GM03348 (cell line): Measurements from ENCODE around the gene SCAND1.
"Not testable (repeated sequence)": the region's sequence is repeated elsewhere in the genome, so short reads cannot be mapped to it uniquely, and the experiment has no call there.

ENCODE experiments used
- DNase-seq: peaks from one replicate; pipeline ENCODE4 v3.0.0; 2012; ENCODE audit warnings: low spot score

The SCAND1 gene

DNA sequence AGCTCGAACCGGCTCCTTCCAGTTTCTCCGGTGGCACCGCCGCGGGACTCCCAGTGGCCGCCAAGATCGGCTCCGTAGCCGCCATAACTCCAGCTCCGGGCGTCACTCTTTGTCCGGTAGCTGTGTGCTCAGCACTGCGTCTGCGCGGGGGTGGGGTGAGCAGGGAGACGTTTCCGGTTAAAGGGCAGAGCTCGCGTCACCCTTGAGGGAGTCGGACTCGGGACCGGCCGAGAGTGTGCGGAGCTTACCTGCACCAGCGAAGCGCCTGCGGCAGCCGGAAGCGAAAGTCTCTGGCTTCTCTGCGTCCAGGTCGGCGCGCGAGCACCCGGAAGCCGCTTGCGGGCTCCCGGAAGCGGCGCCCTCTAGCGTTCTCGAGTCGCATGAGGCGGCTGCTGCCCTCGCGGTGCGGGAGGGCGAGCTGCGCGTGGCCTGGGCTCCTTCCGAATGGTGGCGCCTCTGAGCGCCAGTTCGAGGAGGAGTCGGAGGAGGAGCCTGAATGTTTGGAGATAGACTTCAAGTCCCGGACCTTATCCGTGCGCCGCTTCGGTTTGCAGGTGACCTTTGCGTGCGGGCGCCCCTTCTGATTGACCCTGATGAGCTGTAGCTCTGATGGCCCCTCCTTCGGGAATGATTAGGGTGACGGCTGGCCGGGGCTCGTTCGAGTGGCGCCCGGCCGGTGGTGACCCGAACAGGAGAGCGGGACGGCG is at the start of gene SCAND1:
TSS of gene SCAND1 (minus strand) at position 303 of the 707 bp plus-strand sequence. CDS start at position 85, 218 bp downstream.
- DNase-seq: peak; percentile 97

DNA sequence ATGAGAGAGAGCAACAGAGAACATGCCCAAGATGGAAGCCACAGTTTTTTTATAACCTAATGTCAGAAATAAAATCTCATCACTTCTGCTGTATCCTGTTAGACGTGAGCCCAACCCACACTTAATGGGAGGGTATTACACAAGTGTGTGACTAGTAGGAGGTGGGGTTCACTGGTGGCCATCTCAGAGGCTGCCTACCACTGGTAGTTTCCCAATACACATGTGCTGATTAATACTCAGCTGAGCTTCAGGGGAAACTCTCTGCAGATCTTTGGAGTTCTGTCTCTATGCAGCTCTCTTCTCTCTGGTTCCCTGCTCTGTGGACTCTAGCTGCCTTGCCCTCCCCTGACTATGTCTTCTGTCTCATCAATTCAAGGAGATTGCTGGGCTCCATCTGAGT is 49.7 kb upstream of the SCAND1 start:
- no peak for DNase-seq

DNA sequence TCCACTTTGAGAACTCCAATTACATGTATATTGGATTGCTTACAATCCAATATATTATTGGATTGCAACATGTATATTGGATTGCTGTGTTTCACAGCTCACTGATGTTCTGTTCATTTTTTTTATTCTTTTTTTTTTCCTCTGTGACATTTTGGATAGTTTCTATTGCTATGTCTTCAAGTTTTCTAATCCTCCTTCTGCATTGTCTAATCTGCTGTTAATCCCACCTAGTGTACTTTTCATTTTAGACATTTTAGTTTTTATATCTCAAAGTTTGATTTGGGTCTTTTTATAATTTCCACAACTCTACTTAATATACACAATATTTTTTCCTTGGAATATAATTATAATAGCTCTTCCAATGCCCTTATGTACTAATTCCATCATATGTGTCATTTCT is 48.6 kb upstream of the SCAND1 start:
- DNase-seq: no peak

DNA sequence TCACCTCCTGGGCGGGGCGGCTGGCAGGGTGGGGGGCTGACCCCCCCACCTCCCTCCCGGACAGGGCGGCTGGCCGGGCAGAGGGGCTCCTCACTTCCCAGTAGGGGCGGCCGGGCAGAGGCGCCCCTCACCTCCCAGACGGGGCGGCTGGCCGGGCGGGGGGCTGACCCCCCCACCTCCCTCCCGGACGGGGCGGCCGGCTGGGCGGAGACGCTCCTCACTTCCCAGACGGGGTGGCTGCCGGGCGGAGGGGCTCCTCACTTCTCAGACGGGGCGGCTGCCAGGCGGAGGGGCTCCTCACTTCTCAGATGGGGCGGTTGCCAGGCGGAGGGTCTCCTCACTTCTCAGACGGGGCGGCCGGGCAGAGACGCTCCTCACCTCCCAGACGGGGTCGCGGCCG is 47.0 kb upstream of the SCAND1 start:
- DNase-seq: not testable (repeated sequence)

DNA sequence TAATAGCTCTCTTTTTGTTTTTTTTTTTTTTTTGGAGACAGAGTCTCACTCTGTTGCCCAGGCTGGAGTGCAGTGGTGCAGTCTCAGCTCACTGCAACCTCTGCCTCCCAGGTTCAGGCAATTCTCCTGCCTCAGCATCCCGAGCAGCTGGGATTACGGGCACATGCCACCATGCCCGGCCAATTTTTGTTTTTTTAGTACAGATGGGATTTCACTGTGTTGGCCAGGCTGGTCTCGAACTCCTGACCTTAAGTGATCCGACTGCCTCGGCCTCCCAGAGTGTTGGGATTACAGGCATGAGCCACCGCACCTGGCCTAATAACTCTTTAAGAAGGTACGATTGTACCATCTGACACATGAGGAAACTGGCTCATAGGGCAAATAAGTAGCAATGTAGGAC is 42.2 kb upstream of the SCAND1 start:
- DNase-seq: not testable (repeated sequence)

DNA sequence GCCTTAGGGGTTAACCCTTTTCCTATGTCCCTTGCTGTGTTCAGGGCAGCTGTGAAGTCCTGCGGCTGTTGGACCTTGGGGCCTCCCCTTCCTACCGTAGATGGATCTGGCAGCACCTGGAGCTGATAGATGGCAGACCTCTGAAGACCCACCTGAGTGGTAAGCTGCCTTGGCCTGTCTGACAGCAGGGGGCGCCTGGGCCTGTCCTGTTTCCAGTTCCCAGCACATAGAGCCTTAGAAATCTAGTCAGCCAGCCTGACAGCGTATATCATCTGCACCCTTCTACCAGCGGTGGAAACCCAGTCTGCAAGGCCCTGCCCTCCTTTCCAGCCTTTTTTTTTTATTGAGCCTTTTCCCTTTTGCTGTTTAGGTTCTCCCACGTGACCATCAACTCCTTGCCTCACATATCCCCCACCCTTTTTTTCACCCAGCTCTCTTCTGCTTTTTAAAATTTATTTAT is 40.7 kb upstream of the SCAND1 start:
- DNase-seq: peak; percentile 89

DNA sequence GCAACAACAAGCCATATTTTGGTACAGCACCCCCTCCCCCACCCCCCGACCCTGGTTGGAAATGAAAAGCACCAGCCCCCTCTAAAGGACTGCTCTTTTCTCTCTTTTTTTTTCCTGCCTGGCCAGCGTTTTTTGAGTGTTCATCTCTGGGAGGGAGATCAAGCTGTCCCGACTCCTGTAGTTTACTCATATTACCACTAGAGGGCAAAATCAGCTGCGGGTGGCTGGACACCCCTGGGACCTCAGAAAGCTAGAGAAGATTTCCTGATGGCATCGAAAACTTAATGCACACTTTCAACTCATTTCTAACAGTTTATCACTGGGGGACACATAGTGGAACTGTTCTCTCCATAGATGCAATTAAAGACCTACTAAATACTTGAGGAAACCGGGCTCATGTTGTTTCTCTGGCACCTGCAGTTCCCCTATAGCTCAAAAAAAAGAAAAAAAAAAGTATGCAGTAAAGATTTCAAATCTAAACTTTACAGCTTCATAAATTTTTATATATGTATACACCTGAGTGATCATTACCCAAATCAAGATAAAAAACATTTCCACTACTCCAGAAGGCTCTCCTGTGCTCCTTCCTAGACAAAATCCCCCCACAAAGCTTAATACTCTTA is 38.5 kb upstream of the SCAND1 start:
- DNase-seq: peak; percentile 89

DNA sequence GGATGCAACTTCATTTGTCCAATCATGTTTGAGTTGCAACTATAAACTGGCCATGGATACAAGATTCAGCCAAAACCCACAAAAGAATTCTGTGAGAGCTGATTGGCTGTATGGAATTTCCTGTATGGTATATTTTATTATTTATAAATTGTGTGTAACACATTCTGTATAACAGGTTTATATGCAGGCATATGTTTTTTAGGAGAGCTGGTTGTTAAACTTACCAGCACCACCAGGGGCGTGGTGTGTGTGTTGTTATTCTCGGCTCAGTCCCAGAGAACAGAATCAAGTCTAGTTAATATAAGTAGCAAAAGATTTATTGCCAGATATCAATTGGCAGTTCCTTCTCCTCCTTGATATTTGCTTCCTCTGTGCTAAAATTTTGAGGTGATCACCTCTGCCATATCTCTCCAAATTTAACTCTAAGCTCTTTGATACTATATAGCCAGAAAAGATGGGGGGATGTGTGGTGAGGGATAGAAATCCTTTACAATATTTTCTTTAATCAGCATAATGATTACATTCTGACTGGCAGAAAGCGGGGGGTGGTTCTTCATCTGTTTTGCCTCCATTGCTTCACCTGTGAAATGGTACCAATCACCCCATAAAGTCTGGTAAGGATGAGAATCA is 37.0 kb upstream of the SCAND1 start:
- DNase-seq: peak; percentile 62

DNA sequence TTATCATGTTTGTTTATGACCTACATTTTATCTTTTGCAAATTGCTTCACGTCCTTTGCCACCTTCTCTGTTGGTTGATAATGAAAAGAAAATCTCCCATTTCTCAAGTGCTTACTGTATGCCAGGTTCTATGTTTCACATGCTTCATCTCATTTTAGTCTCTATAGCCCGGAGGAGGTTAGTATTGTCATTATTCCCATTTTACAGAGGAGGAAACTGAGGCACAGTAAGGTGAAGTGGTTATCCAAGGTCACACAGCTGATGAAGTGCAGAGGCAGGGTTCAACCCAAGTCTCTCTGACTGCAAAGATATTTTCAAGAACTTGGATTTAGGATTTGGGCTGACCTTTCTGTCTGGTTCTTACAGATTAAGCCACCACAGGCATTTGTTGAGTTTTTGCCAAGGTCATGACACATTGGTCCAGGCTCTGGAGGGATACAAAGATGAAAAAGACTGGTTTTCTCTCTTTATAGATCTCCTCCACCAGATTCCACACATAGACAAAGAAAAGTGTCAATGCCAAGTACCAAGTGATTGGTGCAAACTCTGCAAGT is 34.7 kb upstream of the SCAND1 start:
- no peak for DNase-seq

DNA sequence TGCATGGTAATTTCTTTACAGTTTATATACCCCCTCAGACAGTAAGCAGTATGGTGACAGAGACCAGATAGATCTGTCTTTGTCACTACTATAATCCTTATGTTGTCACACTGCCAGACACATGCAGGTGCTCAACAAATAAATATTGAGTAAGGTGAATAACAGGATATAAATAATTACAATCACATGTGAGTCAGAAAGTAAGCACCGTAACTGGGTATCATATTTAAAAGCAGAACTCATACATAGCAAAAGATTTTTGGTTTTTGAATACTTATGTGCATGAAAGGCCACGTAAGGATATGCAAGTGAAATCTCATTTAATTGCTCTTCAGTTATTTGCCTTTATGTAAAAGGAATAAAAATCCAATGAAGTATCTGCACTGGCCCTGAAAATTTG is 31.5 kb upstream of the SCAND1 start:
- no peak for DNase-seq

DNA sequence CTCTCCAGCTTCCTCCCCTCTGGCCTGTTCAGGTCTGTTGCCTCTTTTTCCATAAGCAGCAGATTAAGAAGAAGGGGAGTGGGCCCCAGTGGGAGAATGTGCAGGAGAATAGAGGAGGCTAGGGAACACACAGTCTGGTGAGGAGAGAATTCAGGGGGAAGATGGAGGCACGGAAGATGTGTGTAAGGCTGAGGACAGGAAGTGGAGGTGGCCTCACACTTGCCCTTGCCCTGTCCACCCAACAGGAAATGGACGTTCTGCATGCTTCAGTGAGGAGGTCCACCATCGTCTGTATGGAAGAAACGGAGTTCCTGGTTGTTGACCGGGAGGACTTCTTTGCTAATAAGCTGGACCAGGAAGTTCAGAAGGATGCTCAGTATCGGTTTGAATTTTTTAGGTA is 30.1 kb upstream of the SCAND1 start:
- DNase-seq: no peak

DNA sequence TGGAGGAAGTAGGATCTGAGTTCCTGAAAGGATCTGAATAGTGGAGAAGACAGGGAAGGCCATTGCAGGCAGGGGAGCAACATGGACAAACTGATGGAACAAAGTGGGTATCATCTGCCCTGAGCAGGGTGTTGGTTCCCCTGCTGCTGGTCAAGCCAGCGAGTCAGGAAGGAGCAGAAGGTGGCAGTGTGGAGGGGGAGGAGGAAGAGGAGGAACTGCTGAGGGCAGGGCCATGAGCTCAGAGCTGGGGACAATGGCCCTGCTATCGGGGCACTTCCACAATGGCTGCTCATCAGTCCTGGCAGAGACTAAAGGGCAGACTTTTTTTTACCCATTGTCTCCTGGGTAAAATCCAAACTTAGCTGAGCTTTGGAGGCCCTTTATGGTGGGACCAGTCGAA is 27.7 kb upstream of the SCAND1 start:
- no peak for DNase-seq

DNA sequence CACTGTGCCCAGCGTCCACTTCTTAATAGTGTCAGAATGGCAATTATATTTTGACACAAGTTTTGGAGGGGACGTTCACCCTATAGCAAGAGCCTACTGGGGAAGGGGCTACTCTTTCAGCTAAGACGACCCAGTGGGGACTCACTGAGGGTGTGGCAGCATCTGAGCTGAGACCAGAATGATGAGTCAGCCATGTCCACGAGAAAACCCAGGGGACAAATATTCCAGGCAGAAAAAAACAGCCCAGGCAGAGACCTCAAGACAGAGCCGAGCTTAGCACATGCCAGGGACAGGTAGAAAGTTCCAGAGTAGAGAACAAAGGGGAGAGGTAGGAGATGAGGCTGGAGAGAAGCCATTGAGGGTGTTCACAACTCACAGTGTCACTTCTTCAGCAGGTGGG is 25.2 kb upstream of the SCAND1 start:
- DNase-seq: no peak

DNA sequence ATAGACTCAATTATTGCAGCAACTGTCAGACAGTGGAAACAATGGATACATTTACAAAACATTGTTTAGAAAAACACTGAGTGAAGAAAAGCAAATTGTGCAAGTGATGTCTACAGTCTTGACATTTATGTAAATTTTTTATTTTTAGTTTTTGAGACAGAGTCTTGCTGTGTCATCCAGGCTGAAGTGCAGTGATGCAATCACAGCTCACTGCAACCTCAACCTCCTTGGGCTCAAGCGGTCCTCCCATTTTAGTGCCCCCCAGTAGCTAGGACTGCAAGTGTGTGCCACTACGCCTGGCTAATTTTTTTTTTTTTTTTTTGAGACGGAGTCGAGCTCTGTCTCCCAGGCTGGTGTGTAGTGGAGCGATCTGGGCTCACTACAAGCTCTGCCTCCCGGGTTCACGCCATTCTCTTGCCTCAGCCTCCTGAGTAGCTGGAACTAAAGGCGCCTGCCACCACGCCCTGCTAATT is 23.8 kb upstream of the SCAND1 start:
- no peak for DNase-seq

DNA sequence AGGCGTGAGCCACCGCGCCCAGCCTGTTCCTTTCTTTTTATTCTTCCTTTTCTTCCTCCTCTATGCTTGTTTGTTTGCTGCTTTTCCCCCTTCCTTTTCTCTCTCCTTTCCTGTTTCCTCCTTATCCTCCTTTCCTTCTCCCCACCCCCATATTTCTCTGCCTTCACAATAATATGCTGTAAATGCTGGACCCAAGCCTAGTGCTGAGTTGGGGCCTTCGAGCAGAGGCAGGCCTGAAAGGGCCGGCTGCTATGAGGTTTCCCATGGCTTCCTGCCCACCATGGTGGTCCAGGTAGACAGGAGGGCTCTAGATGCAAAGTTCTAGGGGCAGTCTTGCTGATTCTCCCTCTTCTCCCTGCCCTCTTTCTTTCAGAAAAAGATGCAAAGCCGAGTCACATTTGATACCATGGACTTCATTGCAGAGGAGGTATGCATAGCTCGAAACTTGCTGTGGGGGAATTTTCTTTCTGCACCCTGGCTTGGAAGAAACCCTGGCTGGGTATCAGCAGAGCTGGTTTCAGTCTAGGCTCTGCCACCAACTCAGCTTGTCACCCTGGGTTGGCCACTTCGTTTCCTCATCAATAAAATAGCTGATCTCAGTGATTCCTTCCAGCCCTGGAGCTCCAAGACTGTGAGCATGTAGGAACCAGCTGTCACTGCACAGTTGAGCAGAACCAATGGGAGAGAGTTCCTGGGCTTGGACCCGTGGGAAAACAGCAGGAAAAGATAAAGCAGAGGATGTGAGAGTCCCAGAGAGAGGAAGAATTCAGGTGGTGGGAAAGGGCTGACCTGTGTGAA is 21.5 kb upstream of the SCAND1 start:
- no peak for DNase-seq

DNA sequence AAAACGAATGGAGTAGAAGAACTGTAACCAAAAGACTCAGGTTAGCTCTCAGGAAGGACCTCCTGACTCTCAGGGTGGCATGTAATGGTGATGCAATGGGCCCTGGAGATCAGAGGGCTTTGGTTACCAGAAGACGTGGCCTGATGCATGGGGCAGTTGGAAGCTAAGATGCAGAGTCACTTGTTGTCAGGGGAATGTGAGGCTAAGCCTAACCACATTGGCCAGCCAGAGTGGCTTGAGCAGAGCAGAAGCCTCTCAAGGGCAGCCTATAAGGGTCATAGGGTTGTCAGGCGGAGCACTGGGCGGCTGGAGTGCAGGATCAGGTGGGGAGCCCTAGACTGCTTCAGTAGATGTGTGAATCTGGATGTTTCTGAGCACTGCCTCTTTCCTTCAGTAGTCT is 20.0 kb upstream of the SCAND1 start:
- no peak for DNase-seq

DNA sequence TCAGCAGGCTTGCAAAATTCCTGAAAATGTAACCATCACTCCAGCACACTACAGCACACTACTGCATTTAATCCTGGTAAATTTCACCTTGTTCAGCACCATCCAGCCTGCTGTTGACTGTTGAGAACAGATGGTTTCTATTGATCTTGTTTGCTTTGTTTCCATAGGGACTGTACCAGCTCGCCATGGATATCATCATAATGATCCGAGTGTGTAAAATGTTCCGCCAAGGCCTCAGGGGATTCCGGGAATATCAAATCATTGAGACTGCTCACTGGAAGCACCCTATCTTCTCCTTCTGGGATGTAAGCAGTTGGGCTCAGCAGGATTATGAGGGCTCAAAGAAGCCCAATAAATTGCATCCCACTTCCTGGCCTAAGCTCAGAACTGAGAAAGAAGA is 18.2 kb upstream of the SCAND1 start:
- no peak for DNase-seq

DNA sequence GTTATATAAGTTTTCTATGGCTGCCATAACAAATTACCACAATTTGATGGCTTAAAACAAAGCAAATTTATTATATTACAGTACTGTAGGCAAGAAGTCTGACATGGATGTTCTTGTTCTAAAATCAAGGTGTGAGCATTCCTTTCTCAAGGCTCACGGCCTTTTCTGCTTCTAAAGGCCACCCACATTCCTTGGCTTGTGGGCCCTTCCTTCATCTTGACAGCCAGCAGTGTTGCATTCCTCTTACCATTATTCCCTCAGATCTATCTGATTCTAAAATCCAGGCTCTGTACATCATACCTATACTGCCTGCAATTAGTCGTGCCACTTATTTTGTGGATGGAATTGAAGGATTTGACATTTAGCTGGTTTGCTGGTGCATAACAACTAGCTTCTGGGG is 17.7 kb upstream of the SCAND1 start:
- no peak for DNase-seq

DNA sequence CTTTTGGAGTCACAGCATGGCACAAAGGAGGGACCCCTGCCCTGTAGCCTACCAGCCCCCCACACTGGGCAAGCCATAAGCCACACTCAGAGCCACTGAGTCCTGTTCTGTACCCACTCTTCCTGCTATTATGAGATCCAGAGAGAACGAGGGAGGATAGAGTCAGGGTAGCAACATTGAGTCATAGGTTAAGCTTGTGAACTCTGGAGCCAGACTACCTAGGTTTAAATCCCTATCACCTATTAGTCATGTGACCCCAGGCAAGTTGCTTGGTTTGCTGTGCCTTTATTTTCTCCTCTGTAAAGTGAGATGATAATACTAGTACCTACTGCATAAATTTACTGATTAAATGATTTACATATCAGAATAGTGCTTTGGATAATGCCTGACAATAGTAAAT is 14.6 kb upstream of the SCAND1 start:
- DNase-seq: no peak

DNA sequence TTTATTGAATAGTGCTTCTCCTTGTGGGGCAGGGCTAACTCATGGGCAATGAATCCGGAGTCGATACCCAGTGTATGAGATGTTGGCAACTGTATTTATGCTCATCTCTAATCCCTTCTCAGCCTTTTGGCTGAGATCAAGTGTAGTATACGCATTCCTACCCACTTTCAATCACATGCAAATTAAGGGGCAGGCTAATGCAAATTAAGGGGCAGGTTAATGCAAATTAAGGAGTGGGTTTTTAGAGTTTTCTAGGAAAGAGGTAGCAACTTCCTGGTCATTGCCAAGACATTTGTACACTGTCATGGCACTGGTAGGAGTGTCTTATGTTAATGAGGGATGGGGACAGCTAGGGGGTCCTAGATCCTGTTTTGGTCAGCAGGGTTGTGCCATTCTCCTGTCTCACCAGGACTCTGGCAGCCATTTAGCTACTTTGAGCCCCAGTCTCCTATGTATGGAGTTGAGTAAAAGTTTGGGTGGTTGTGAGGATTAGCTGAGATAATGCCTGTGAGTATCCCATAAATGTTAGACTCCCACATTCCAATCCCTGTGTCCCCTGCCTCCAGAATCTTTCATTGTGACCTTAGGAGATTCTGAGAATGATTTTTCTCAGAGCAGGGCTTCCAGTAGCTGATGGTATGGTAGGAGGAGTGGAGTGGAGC is 13.8 kb upstream of the SCAND1 start, which contains the start of gene CNBD2:
TSS of gene CNBD2 (plus strand) at position 612 of the 662 bp plus-strand sequence. CDS start 173 bp downstream, outside the sequence.
- no peak for DNase-seq

DNA sequence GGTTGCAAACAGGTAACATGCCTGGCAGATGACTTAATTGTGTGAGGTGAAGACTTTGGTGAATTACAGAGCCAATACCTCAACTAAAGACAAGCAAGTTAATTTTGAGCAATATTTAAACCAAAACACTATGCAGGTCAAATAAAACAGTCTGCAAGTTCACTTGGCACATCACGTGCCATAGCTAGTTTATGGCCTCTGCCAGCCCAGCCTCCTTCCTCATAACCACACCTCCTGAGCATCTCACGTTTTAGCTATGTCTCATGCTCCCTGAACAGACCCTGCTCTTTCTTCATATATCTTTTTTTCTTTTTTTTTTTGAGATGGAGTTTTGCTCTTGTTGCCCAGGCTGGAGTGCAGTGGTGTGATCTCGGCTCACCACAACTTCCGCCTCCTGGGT is 9.6 kb upstream of the SCAND1 start:
- no peak for DNase-seq
